DOHH2 (cell line): Measurements from ENCODE around the gene BNC2.

Experiments
- EZH2phosphoT487 ChIP-seq: fragments of 200-600 bp; sonication (generic); IDR thresholded peaks from 2 replicates; pipeline ENCODE4 v1.6.1; 2017; ENCODE audit warnings: borderline replicate concordance, mild to moderate bottlenecking, antibody characterized with exemption, low read length, moderate library complexity, mixed read lengths
- TF ChIP-seq, protein P1 (sequence below): fragments of 200-600 bp; sonication (generic); IDR thresholded peaks from one replicate; pipeline ENCODE4 v1.5.1; 2014; ENCODE audit warnings: antibody characterized with exemption, mild to moderate bottlenecking, low read depth, low read length; ENCODE audit not compliant: poor library complexity, severe bottlenecking

DNA sequence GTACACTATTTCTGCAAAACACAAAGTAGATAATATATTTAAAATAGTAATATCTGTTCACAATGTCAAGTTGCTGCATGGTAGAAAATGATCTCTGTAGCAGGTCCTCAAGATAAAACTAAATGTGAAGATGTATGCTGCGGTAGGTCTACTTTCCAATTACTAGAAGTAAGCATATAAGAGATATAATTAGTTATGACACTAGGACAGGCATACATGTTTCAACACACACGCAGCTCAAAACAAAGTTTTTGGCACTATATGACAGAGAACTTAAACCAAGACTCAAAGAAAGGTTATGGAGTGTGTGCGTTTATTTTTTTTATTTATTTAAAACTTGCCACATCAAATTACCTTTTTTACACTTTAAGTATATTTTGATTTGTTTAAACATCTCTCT lies 23.5 kb downstream of the BNC2 start:
- TF ChIP-seq, protein P1, sequence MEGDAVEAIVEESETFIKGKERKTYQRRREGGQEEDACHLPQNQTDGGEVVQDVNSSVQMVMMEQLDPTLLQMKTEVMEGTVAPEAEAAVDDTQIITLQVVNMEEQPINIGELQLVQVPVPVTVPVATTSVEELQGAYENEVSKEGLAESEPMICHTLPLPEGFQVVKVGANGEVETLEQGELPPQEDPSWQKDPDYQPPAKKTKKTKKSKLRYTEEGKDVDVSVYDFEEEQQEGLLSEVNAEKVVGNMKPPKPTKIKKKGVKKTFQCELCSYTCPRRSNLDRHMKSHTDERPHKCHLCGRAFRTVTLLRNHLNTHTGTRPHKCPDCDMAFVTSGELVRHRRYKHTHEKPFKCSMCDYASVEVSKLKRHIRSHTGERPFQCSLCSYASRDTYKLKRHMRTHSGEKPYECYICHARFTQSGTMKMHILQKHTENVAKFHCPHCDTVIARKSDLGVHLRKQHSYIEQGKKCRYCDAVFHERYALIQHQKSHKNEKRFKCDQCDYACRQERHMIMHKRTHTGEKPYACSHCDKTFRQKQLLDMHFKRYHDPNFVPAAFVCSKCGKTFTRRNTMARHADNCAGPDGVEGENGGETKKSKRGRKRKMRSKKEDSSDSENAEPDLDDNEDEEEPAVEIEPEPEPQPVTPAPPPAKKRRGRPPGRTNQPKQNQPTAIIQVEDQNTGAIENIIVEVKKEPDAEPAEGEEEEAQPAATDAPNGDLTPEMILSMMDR, result no peak
- no peak for TF ChIP-seq EZH2phosphoT487
